Activated T-helper 1 cell treated with anti-CD3 and anti-CD28 coated beads, Interleukin-12 subunit alpha, Interleukin-12 subunit beta, Interleukin-2, Interleukin-4 antibody, amounts not matched to agents 30 ng/mL and 10 ng/mL and 1 ng/mL, durations not matched to agents 14 hours and 24 hours and 36 hours (primary cell): ENCODE data around the gene OXCT1. TPM values are rescaled to one million over a fixed set of nuclear protein-coding genes. Genes with fewer than 3 reads are reported as not detected.
"Not testable (repeated sequence)": the region's sequence is repeated elsewhere in the genome, so short reads cannot be mapped to it uniquely, and the experiment has no call there.

ENCODE experiments used
- DNase-seq: peaks from one replicate; pipeline ENCODE4 v3.0.0; 2021; ENCODE audit warnings: low spot score
- H3K27ac Mint-ChIP-seq: one replicate; pipeline ENCODE4 v1.8.0; 2021; ENCODE audit warnings: mild to moderate bottlenecking, mixed read lengths
- H3K27me3 Mint-ChIP-seq: one replicate; pipeline ENCODE4 v1.8.0; 2022; ENCODE audit warnings: mild to moderate bottlenecking, moderate library complexity, mixed read lengths; ENCODE audit not compliant: insufficient read depth
- H3K36me3 Mint-ChIP-seq: one replicate; pipeline ENCODE4 v1.8.0; 2021; ENCODE audit warnings: low read depth, mixed read lengths
- H3K4me1 Mint-ChIP-seq: one replicate; pipeline ENCODE4 v1.8.0; 2021; ENCODE audit warnings: low read depth, mixed read lengths
- H3K4me3 Mint-ChIP-seq: one replicate; pipeline ENCODE4 v1.8.0; 2021; ENCODE audit warnings: mild to moderate bottlenecking, moderate library complexity, mixed read lengths
- H3K9me3 Mint-ChIP-seq: one replicate; pipeline ENCODE4 v1.8.0; 2021; ENCODE audit warnings: mixed read lengths
- intact Hi-C: fragments of 100-400 bp; cut with micrococcal nuclease; formaldehyde crosslinking; loops from one replicate; pipeline ENCODE4 v1.15.1; 2024
- total RNA-seq: library from RNA; stranded (reverse); gene quantifications from 2 replicates; pipeline ENCODE4 v1.2.3, GENCODE V29; 2022

The OXCT1 gene
- total RNA-seq, 1 donor from 2014 or later: 84.4 TPM

DNA sequence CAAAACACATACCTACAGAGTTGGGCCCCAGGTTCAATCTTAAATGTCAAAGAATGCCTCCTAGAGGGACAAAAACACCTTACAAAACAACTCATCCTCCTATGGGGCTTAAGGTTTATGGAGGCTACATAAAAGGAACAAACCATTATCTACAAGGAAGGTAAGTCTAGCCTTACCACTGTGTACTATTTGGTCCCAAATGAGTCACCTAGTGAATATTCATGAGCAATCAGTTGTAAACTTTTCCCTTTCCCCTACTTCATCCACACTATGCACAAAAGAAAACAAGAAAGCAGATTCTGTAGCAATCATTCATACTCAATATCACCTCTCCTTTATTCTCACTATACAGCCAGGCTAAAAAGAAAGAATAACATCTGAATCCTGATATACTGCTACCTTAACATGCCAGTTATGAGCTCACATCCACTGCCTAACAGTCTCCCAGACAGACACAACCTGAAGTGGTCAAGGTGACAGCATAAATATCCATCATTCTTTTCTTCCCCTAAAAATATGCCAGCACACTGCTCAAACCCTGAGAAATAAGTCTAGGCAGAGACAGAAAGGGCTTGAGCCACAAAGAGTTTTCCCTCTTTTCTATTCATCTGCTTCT is 6.2 kb downstream of the OXCT1 start:
- peaks cover 66% of the 10 kb centered on the region for H3K4me1 Mint-ChIP-seq
- H3K27me3 Mint-ChIP-seq: no peaks in the 10 kb centered on the region
- peaks cover 30% of the 10 kb centered on the region for H3K36me3 Mint-ChIP-seq
- DNase-seq: no peak
- H3K27ac Mint-ChIP-seq: peak overlapping the region; percentile 51
- H3K9me3 Mint-ChIP-seq: no peaks in the 10 kb centered on the region
- H3K4me3 Mint-ChIP-seq: no peak overlapping the region
- intact Hi-C loops: no loop called here

GRCh38 chr5:41858890-41859289 is 11.3 kb downstream of the OXCT1 start:
- no peaks in the 10 kb centered on the region for H3K9me3 Mint-ChIP-seq
- H3K27me3 Mint-ChIP-seq: no peaks in the 10 kb centered on the region
- H3K27ac Mint-ChIP-seq: peak overlapping the region; percentile 83
- intact Hi-C loops: loop anchor here (1.0 kb wide), 1 partner anchor 10 kb away; no protein-coding TSS in a partner anchor
- peaks cover 33% of the 10 kb centered on the region for H3K4me1 Mint-ChIP-seq
- peaks cover 27% of the 10 kb centered on the region for H3K36me3 Mint-ChIP-seq
- no peak for DNase-seq
- no peak overlapping the region for H3K4me3 Mint-ChIP-seq

GRCh38 chr5:41857989-41858388 is 12.2 kb downstream of the OXCT1 start:
- Mint-ChIP-seq H3K36me3 (peaks cover 26% of the 10 kb centered on the region), H3K9me3 (no peaks in the 10 kb centered on the region), H3K27ac (peak overlapping the region; percentile 14), H3K27me3 (no peaks in the 10 kb centered on the region), H3K4me3 (no peak overlapping the region), H3K4me1 (peaks cover 26% of the 10 kb centered on the region)
- no peak for DNase-seq
- intact Hi-C loops: no loop called here

- Mint-ChIP-seq H3K36me3 (peaks cover 31% of the 10 kb centered on the region), H3K9me3 (no peaks in the 10 kb centered on the region), H3K27me3 (no peaks in the 10 kb centered on the region), H3K4me3 (no peak overlapping the region), H3K27ac (no peak overlapping the region), H3K4me1 (peaks cover 27% of the 10 kb centered on the region)
- peak; percentile 46 for DNase-seq
- intact Hi-C loops: loop anchor here (1.0 kb wide), 8 partner anchors 13 to 910 kb away; partner anchors contain the start of genes FBXO4, OXCT1 and RIMOC1
Observed at GRCh38 chr5:41856644-41857491, 13.4 kb downstream of the OXCT1 start.

GRCh38 chr5:41852293-41852692 is 17.9 kb downstream of the OXCT1 start:
- Mint-ChIP-seq H3K27ac (no peak overlapping the region), H3K27me3 (no peaks in the 10 kb centered on the region), H3K9me3 (peaks cover 3% of the 10 kb centered on the region), H3K36me3 (peaks cover 43% of the 10 kb centered on the region), H3K4me1 (peaks cover 27% of the 10 kb centered on the region), H3K4me3 (no peak overlapping the region)
- DNase-seq: no peak
- intact Hi-C loops: no loop called here

DNA sequence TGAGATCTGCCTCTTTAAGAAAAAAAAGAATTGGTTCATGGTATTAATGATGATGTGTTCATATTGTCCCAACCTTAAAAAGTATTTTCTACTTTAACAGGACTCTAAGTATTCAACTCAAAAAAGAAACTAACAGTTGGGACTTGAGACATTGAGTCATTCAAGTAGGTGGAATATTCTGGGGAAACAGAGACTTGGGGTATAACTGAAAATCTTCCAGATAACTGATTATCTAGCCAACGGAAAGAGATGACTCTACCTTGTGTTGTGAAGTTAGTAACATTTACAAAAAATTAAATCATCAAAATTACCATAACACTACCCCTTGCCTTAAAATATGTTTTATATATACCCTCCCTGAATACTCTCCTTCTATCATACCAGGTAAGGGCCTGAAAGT is 19.1 kb downstream of the OXCT1 start:
- intact Hi-C loops: no loop called here
- peaks cover 26% of the 10 kb centered on the region for H3K4me1 Mint-ChIP-seq
- H3K27me3 Mint-ChIP-seq: no peaks in the 10 kb centered on the region
- no peak for DNase-seq
- peak overlapping the region; percentile 82 for H3K27ac Mint-ChIP-seq
- peaks cover 46% of the 10 kb centered on the region for H3K36me3 Mint-ChIP-seq
- peaks cover 3% of the 10 kb centered on the region for H3K9me3 Mint-ChIP-seq
- peak overlapping the region; percentile 16 for H3K4me3 Mint-ChIP-seq

GRCh38 chr5:41848983-41849382 is 21.2 kb downstream of the OXCT1 start:
- H3K4me3 Mint-ChIP-seq: no peak overlapping the region
- intact Hi-C loops: no loop called here
- DNase-seq: no peak
- H3K9me3 Mint-ChIP-seq: peaks cover 3% of the 10 kb centered on the region
- H3K27me3 Mint-ChIP-seq: no peaks in the 10 kb centered on the region
- H3K36me3 Mint-ChIP-seq: peaks cover 41% of the 10 kb centered on the region
- no peak overlapping the region for H3K27ac Mint-ChIP-seq
- H3K4me1 Mint-ChIP-seq: peaks cover 22% of the 10 kb centered on the region

- DNase-seq, H3K27ac Mint-ChIP-seq, H3K4me3 Mint-ChIP-seq, H3K4me1 Mint-ChIP-seq, intact Hi-C loops, H3K27me3 Mint-ChIP-seq, H3K9me3 Mint-ChIP-seq: not testable (repeated sequence)
- H3K36me3 Mint-ChIP-seq: peaks cover 22% of the 10 kb centered on the region
Observed at GRCh38 chr5:41845751-41846150, 24.5 kb downstream of the OXCT1 start.

GRCh38 chr5:41844502-41844901 is 25.7 kb downstream of the OXCT1 start:
- DNase-seq: no peak
- Mint-ChIP-seq H3K36me3 (peaks cover 20% of the 10 kb centered on the region), H3K27me3 (no peaks in the 10 kb centered on the region), H3K27ac (no peak overlapping the region), H3K4me3 (no peak overlapping the region), H3K9me3 (no peaks in the 10 kb centered on the region), H3K4me1 (no peaks in the 10 kb centered on the region)
- intact Hi-C loops: loop anchor here (5.0 kb wide), 1 partner anchor 37 kb away; no protein-coding TSS in a partner anchor

GRCh38 chr5:41843456-41844370 is 26.5 kb downstream of the OXCT1 start:
- Mint-ChIP-seq H3K4me1 (no peaks in the 10 kb centered on the region), H3K9me3 (no peaks in the 10 kb centered on the region), H3K27ac (no peak overlapping the region), H3K36me3 (peaks cover 14% of the 10 kb centered on the region), H3K27me3 (no peaks in the 10 kb centered on the region), H3K4me3 (no peak overlapping the region)
- no peak for DNase-seq
- intact Hi-C loops: loop anchor here (1.0 to 5.0 kb wide), 7 partner anchors 13 to 939 kb away; no protein-coding TSS in a partner anchor

DNA sequence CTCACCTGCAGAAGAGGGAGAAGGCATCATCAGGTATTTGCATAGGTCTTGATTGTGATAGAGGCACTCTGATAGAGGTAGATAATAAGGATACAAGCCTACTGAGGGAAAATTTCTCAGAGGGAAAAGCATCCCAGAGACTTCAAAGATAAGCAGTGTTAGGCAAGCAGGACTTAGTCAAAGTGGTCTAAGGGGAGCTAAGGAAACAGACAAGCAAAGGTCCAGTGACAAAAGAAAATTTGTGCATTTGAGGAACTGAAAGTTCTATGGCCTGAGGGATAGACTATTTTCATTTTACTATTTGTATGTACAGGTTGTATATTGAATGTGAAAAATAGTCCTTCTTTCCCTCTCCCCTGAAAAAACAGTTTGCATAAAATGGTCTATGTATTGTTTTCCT is 27.4 kb downstream of the OXCT1 start:
- Mint-ChIP-seq H3K36me3 (peaks cover 17% of the 10 kb centered on the region), H3K9me3 (no peaks in the 10 kb centered on the region), H3K27me3 (no peaks in the 10 kb centered on the region), H3K4me1 (no peaks in the 10 kb centered on the region), H3K4me3 (no peak overlapping the region), H3K27ac (no peak overlapping the region)
- no peak for DNase-seq
- intact Hi-C loops: loop anchor here (1.0 to 5.0 kb wide), 7 partner anchors 14 to 938 kb away; no protein-coding TSS in a partner anchor

DNA sequence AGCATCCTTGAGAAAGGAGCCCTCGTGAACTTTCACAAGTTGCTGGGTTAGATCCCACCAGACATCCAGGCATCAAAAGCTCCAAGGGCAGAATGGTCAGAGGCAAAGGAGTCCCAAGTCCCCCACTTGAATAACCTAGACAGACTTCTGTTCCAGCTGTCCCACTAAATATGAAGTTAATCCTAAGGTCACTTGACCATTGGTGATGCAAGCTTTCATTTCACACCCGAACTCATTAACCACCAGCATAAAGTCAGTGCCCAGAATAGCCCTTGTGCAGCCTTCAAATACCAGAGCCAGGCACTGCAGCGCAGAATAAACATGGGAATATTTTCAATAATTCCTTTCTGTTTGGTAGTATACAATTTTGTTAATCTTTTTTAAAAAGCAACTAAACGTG is 28.9 kb downstream of the OXCT1 start:
- Mint-ChIP-seq H3K27me3 (no peaks in the 10 kb centered on the region), H3K36me3 (peaks cover 18% of the 10 kb centered on the region), H3K4me3 (no peak overlapping the region), H3K9me3 (no peaks in the 10 kb centered on the region), H3K27ac (no peak overlapping the region), H3K4me1 (peaks cover 5% of the 10 kb centered on the region)
- no peak for DNase-seq
- intact Hi-C loops: loop anchor here (5.0 kb wide), 1 partner anchor 34 kb away; no protein-coding TSS in a partner anchor
